Stimulated activated CD4-positive, alpha-beta T cell treated with anti-CD3 and anti-CD28 coated beads, Interleukin-15, amount 100 ng/mL, for 48 hours (primary cell): ENCODE results near the gene OR4M1.
"Not testable (repeated sequence)": the region's sequence is repeated elsewhere in the genome, so short reads cannot be mapped to it uniquely, and the experiment has no call there.

Experiments
- DNase-seq, 2 donors: peaks; one replicate each; pipeline ENCODE4 v3.0.0-alpha.2; 2020; ENCODE audit warnings: low read depth in 2 of 2

Gene OR4M1, protein sequence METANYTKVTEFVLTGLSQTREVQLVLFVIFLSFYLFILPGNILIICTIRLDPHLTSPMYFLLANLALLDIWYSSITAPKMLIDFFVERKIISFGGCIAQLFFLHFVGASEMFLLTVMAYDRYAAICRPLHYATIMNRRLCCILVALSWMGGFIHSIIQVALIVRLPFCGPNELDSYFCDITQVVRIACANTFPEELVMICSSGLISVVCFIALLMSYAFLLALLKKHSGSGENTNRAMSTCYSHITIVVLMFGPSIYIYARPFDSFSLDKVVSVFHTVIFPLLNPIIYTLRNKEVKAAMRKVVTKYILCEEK

DNA sequence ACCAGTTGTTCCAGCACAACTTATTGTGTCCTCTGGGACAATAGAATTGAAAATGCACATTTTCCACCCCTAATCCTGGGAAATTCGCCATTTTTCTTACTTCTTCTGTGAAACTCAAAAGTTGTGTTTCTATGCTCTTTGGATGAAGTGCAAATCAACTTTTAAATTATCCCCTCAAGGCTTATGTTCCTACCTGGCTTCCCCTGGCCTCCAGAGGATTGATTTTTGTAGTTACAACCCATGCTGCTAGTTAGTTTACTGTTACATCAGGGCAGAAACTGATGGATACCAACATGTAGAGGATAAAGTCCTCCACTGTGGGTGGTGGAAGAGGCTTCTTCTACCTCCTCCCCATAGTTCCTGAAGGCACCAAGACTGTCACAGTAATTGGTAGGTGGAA lies at the start of gene OR4M1:
Gene OR4M1, plus strand, starts transcription at position 301 of the 400 bp plus-strand sequence. CDS start 6,819 bp downstream, outside the sequence.
- not testable (repeated sequence) for DNase-seq

DNA sequence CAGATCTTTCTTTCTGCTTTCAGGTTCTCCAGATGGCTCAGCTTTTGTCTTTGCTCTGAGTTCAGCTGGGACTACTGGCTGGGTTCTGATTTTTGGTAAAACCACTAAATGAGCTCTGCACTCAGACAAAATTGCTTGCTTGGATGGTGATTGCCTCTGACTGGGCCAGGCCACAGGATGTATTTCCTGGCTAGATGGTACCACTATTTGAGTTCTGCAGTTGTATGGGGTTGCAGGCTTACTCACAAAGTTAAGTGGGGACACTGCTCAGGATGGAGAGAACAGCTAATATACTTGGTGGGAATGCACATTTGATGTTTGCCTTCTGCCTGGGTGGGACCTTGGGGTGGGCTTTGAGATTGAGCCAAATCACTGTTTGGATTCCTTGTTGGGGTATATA lies 43.9 kb upstream of the OR4M1 start:
- no peak for DNase-seq

DNA sequence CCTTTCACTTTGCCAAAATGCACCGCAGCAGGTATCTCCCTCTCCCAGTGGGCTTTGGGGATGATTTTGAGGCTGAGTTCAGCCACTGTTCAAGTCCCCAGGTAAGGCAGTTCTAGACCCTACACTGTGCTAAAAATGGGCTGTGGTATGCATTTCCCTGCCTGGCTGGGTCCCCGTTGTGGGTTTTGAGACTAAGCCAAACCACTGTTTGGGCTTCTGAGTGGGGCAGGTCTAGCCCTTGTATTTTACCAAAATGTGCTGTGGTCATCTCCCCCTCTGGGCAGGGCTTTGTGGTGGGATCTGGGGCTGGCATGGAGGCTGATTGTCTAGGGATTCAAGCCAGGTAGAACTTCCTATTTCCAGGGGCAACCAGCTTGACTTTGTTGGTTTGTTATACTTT lies 43.5 kb upstream of the OR4M1 start:
- DNase-seq, result no peak

DNA sequence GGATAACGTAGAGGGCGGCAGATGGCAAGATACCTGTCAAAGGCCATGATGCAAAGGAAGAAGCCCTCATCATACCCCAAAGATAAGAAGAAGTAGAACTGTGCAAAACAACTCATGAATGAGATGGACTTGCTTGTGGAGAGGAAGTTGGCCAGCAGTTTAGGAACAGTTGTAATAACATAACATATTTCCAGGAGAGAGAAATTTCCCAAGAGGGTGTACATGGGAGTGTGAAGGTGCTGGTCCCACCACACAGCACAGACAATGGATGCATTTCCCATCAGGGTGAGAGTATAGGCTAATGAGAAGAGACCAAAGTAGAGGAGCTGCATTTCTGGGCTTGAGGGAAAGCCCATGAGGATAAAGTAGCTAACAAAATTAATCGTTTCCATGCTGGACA lies 39.4 kb upstream of the OR4M1 start:
- DNase-seq, result not testable (repeated sequence)

DNA sequence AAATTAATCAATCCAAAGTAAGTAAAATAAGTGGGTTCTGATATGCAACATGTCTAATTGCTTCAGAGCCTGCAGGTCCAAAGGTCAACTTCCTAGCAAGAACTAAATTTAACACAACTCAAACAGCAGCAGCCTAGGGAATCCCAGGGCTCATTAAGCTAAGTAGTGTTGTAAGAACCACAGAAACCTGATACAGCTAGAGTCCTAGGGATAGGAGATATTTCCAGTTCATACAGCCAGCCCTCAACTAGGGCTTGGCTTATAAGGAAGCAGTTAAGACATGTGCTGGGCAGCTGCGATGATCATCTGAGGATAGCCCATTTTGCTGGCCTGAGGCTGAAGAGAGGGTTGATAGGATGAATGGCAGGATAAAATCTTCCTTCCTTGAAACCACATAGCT lies 30.0 kb upstream of the OR4M1 start, which contains the start of gene OR4Q3:
Gene OR4Q3, plus strand, starts transcription at position 316 of the 400 bp plus-strand sequence.
- DNase-seq, result no peak

DNA sequence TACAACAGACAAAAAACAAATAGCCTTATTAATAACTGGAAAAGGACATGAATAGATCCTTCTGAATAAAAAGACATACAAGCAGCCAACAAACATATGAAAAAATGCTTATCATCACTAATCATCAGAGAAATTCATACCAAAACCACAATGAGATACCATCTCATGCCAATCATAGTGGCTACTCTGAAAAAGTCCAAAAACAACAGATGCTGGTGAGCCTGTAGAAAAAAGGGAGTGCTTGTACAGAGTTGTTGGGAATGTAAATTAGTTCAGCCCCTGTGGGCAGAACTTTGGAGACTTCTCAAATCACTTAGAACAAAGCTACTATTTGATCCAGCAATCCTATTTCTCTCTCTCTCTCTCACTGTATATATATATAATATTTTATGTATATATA lies 21.0 kb upstream of the OR4M1 start:
- not testable (repeated sequence) for DNase-seq

DNA sequence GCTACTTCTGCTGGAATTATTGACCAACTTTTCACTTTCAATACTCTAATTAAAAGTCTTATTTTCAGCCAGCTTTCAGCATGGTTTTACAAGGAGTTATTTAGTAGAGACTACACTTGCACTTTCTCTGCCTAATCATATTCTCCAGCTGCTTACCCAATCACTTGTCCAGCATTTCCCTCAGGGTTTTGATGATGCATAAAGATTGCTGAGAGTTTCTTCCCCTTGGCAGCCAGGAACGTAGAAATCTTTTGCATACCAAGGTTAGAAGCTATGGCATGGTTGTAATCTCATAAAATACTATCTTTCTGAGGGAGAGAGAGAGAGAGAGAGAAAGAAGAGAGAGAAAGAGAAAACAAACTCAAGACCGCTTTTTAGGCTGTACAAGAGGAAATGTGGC lies 19.1 kb upstream of the OR4M1 start:
- DNase-seq, result no peak

DNA sequence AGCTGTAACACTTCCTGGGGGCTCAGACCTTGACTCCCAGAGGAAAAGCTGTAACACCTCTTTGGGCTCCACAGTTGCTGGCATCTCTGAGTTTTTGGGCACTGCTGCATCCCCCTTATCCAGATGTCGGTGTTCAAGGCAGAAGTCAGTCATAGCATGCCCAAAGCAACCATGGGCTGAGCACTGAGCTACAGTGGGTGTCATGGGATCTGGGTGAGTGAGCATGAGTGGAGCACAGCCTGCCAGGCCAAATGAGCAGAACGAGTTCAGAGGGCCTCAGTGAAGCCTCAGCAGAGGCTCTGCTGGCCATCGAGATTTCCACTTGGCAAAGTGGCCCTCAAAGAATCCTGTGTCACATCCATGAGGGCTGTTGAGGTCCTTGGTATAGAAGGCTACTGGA lies 1.8 kb upstream of the OR4M1 start:
- DNase-seq, result not testable (repeated sequence)

DNA sequence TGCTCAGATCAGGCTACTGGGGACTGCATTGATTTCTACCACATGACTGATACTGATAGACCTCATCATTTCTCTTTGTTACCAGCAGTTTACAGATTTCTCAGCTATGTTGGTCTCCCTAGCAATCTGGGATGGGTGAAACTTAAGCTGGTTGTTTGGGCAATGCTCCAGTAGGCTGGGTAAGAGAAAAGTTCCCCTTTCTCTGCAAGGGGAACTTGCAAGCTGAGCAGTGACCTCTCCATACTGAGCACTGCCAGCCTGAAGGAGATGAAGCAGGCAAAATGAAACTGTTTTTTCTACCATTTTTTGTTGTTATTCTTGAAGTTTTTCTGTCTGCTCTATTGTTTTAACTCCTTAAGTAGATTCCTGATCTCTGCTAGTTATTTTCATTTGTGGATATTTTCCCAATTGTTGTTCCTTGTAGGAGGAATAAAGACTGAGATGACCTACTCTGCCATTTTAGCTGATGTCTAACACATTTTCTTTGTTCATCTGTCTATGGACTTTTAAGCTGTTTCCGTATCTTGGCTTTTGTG lies 1.3 kb upstream of the OR4M1 start:
- no peak for DNase-seq

DNA sequence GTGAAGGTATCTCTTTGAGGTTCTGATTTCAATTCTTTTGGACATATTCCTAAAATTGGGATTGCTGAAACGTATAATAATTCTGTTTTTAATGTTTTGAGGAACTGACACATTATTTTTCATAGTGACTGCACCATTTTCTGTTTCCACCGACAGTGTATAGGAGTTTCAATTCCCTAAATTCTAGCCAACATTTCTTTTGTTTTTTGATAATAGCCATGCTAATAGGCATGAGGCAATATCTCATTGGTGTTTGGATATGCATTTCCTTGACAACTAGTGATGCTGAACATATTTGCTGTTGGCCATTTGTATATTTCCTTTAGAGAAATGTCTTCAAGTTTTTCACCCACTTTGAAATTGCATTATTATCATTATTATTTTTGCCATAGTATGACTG lies 850 bp upstream of the OR4M1 start:
- not testable (repeated sequence) for DNase-seq

DNA sequence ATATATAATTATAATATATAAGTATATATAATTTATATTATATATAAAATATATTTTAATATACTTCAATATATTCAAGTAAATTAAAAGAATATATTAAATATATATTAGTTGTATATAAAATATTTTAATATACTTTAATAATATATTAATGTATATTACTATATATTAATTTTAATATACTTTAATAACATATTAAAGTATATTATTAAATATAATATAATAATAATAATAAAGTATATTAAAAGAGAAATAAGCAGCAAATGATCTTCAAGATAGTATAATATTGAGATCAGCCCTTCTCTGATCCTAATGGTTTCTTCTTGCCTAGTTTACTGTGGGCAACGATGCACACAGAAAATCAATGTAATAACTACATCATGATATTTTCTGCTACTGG lies 2.3 kb downstream of the OR4M1 start:
- DNase-seq, result no peak

DNA sequence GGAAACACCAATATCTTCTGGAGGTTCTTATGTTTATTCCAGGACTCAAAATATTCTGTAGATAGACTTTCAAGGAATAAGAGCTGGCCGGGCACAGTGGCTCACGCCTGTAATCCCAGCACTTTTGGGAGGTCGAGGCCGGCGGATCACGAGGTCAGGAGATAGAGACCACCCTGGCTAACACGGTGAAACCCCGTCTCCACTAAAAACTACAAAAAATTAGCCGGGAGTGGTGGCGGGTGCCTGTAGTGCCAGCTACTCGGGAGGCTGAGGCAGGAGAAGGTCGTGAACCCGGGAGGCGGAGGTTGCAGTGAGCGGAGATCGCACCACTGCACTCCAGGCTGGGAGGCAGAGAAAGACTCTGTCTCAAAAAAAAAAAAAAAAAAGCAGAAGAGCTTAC lies 12.5 kb downstream of the OR4M1 start:
- not testable (repeated sequence) for DNase-seq

DNA sequence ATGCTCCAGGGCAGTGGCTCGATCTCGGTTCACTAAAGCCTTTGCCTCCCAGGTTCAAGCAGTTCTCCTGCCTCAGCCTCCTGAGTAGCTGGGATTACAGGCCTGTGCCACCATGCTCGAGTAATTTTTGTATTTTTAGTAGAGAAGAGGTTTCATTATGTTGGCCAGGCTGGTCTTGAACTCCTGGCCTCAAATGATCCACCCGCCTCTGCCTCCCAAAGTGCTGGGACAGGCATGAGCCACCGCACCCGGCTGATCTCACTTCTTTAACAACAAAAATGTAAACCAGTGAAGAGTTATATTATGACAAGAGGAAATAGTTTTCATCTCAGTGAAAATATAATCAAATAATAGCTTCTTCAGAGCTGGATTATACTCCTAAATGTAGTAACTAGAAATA lies 14.0 kb downstream of the OR4M1 start:
- not testable (repeated sequence) for DNase-seq

DNA sequence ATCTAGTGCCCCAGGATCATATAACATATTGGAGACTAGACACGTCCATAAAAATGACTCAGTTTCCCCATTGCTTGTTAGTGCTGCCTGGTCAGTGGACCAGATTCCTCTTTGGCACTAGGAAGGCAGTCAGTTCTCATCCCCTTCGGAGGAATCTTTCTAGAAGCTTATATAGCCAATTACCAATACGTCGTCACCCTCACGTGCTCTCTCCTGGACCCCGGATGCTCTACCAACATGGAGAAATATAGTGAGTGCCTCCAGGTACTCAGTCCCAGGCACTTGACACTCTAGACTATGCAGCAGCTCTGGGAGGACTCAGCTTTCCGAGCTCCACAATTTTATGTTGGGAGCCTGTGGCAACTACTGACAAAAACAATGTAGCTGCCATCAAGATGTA lies 14.8 kb downstream of the OR4M1 start:
- DNase-seq, result not testable (repeated sequence)

DNA sequence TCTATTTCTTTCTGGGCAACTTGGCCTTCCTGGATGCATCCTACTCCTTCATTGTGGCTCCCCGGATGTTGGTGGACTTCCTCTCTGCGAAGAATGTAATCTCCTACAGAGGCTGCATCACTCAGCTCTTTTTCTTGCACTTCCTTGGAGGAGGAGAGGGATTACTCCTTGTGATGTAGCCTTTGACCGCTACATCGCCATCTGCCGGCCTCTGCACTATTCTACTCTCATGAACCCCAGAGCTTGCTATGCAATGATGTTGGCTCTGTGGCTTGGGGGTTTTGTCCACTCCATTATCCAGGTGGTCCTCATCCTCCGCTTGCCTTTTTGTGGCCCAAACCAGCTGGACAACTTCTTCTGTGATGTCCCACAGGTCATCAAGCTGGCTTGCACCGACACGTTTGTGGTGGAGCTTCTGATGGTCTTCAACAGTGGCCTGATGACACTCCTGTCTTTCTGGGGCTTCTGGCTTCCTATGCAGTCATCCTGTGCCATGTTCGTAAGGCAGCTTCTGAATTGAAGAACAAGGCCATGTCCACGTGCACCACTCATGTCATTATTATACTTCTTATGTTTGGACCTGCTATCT lies 23.3 kb downstream of the OR4M1 start:
- DNase-seq, result not testable (repeated sequence)

DNA sequence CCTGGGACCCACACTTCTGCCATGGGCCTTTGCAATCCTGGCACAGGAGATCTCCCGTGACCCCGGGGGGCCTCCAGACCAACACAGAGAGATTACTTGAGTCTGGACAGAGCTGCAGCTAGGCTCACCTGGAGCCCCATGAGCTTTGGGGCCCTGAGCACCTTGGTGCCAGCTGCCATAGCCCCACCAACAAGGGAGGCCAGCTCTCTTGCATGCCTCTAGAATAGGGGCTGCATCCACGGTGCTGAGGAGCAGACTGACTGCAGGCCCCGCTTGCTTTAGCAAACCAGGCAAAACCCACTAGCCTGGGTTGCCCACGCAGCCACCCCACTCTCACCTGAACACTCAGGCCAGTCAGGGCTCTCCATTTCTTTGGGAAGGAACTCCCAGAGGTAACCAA lies 26.6 kb downstream of the OR4M1 start:
- DNase-seq, result no peak

DNA sequence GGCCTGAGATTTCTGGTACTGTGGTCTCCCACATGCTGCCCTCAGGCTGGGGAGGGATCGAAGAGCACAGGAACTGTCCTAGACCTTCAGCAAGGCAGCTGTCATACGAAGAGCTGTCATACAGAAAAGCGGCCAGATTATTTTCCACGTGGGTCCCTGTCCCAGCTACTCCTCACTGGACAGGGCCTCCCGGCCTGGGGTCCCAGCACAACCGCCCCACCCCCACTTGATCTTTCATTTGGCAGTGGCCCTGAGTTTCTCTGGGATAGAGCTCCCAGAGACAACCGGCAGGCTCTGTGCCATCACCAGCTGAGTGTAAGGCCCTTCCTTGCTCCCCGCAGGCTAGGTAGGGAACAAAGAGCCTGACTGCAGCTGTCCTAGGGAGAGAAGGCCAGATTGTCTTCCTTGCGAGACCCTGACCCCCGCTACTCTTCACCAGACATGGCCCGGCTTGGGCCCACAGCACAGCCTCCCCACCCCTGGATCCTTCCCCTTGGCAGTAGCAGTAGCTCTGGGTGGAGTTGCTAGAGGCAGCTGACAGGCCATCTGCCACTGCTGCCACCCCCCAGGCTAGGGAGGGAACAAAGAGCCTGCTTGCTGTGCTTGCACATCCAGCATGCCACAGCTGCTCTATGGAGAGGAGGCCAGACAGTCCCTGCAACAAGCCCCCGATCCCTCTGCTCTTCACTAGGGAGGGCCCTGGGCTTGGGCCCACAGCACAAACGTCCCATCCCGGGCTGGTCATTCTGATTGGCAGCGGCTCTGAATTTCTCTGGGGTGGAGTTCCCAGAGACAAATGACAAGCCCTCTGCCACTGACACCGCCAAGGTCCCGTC lies 27.2 kb downstream of the OR4M1 start:
- DNase-seq, result no peak

DNA sequence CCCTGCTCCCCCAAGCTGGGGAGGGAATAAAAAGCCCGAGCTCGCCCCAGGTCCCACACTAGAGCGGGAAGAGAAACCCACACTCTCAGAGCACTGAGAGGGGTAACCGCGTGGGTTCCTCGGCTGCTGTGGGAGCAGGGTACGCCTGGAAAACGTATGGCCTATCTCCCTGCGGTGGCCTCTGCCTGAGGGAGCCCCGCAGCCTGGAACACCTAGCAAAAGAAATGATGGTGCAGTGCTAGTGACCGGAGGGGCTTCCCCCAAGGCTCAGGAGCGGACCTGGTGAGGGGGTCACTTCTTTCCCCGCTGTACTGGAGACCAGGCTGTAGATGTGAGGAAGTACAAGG lies 27.8 kb downstream of the OR4M1 start:
- DNase-seq, result no peak

DNA sequence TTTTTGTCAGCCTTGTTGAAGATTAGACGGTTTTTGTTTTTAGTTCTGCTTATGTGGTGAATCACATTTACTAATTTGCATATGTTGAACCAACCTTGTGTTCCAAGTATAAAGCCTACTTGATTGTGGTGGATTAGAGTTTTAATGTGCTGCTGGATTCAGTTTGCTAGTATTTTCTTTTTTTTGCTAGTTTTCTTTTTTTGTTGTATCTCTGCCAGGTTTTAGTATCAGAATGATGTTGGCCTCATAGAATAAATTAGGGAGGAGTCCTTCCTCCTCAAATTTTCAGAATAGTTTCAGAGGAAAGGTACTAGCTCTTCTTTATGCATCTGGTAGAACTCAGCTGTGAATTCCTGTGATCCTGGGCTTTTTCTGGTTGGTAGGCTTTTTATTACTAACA lies 30.2 kb downstream of the OR4M1 start, which contains the start of gene OR4N2:
Gene OR4N2, plus strand, starts transcription at position 301 of the 400 bp plus-strand sequence. CDS start 23,679 bp downstream, outside the sequence.
- not testable (repeated sequence) for DNase-seq

DNA sequence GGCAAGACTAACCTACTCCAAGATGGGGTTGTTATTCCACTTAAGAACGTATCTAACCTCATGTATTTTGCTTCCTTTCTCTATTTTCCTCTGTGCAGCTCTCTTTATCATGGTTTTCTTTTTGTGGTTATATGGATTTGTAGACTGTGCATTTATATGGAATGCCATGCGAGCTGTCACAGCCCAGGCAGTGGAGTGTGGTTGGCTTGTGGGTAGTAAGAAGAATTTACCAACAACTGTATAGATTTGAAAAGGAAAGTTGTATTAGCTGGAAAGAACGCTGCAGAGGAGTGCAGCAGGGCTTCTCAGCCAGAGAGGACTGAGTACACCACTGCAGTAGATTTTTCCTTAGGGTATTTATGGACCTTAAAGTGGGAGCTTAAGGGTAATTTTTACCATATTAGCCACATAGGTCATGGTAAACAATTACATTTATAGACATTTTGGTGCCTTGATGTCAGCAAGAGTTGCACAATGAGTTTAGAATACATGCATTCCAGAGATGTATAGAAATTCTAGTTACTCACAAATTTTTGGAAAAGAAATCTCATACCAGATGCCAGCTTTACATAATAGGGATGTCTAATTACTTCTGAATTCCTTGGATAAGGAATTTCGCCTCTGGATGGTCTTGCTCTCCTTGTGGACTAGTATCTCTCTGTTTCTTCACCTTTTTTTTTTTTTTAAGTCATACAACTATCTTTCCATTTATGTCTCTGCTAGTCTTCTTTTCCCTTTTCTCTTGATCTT lies 40.0 kb downstream of the OR4M1 start:
- not testable (repeated sequence) for DNase-seq

DNA sequence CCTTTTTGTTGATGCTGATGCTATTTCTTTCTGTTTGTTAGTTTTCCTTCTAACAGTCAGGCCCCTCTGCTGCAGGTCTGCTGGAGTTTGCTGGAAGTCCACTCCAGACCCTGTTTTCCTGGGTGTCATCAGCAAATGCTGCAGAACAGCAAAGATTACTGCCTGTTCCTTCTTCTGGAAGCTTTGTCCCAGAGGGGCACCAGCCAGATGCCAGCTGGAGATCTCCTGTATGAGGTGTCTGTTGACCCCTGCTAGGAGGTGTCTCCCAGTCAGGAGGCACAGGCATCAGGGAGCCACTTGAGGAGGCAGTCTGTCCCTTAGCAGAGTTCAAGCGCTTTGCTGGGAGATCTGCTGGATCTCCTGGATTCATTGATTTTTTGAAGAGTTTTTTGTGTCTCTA lies 46.6 kb downstream of the OR4M1 start:
- DNase-seq, result not testable (repeated sequence)
